Suprapubic skin (tissue), 3 donors: ENCODE measurements around the gene CDC42BPA.

Source experiments
- EP300 ChIP-seq: sonication (generic); formaldehyde crosslinking; IDR thresholded peaks from one replicate; pipeline ENCODE4 v1.6.1; 2017; ENCODE audit warnings: antibody characterized with exemption
- POLR2A ChIP-seq, 2 donors: fragments of 450-650 bp; IDR thresholded peaks; one replicate each; pipeline ENCODE4 v1.6.1; 2017; ENCODE audit warnings: antibody characterized with exemption in 2 of 2, mild to moderate bottlenecking in 2 of 2, moderate library complexity in 2 of 2
- TF ChIP-seq, protein P1 (sequence below), 2 donors: fragments of 200-600 bp in 1 of 2; fragments of 450-650 bp in 1 of 2; sonication (generic) in 1 of 2; IDR thresholded peaks; one replicate each; pipeline ENCODE4 v1.5.1; 2016 to 2019; ENCODE audit warnings: antibody characterized with exemption in 2 of 2, mild to moderate bottlenecking in 1 of 2, moderate library complexity in 1 of 2

DNA sequence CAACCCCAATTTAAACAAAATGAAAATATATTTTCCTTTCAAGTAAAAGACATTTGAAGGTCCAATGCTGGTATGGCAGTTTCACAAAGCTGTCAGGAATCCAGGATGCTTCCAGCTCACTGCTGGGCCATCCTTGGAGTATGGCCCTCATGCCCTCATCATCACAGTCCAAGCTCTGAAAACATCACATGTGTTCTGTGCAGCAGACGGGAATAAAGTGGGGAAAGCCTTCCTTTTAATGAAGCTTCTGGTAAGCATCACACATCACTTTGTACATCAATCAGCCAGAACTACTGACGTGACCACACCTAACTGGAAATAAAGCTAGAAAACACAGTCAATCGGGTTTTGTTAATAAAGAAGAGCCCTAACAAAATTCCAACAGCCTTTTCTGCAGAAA is 22.7 kb downstream of the CDC42BPA start:
- TF ChIP-seq, protein P1, sequence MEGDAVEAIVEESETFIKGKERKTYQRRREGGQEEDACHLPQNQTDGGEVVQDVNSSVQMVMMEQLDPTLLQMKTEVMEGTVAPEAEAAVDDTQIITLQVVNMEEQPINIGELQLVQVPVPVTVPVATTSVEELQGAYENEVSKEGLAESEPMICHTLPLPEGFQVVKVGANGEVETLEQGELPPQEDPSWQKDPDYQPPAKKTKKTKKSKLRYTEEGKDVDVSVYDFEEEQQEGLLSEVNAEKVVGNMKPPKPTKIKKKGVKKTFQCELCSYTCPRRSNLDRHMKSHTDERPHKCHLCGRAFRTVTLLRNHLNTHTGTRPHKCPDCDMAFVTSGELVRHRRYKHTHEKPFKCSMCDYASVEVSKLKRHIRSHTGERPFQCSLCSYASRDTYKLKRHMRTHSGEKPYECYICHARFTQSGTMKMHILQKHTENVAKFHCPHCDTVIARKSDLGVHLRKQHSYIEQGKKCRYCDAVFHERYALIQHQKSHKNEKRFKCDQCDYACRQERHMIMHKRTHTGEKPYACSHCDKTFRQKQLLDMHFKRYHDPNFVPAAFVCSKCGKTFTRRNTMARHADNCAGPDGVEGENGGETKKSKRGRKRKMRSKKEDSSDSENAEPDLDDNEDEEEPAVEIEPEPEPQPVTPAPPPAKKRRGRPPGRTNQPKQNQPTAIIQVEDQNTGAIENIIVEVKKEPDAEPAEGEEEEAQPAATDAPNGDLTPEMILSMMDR (IDR thresholded peaks at IDR 0.05): no peak
- no peak for TF ChIP-seq POLR2A (IDR thresholded peaks at IDR 0.05)
- no peak for TF ChIP-seq EP300
